Gastrocnemius medialis (tissue), 4 donors: ENCODE results near the gene CLHC1. TPM values are rescaled to one million over a fixed set of nuclear protein-coding genes. Genes with fewer than 3 reads are reported as not detected.

Source experiments
- ATAC-seq, 2 donors: fragments of 150-250 bp; one replicate each; pipeline ENCODE4 v1.9.1; 2016
- DNase-seq, 2 donors: peaks; one replicate each; pipeline ENCODE4 v3.0.0-alpha.2; 2019
- H3K27ac ChIP-seq, 4 donors: fragments of 200-600 bp; sonication (generic); 1 replicate in 1 of 4; 2 replicates in 3 of 4; pipeline ENCODE4 v1.5.1; 2016 to 2018; ENCODE audit warnings: mild to moderate bottlenecking in 2 of 4, moderate library complexity in 1 of 4
- H3K27me3 ChIP-seq, 3 donors: fragments of 200-600 bp; sonication (generic) in 2 of 3; 1 replicate in 1 of 3; 2 replicates in 2 of 3; pipeline versions ENCODE4 v1.5.1 to v1.6.0; 2016 to 2019; ENCODE audit warnings: mild to moderate bottlenecking in 1 of 3, moderate library complexity in 1 of 3
- H3K36me3 ChIP-seq, 2 donors: fragments of 200-600 bp; sonication (generic) in 1 of 2; one replicate each; pipeline ENCODE4 v1.5.1; 2017 to 2018
- H3K4me1 ChIP-seq, 2 donors: fragments of 200-600 bp; sonication (generic) in 1 of 2; one replicate each; pipeline ENCODE4 v1.5.1; 2016 to 2017; ENCODE audit warnings: mild to moderate bottlenecking in 2 of 2
- H3K4me3 ChIP-seq, 4 donors: fragments of 200-600 bp; sonication (generic) in 3 of 4; 1 replicate in 1 of 4; 2 replicates in 3 of 4; pipeline ENCODE4 v1.5.1; 2016 to 2019; ENCODE audit warnings: mild to moderate bottlenecking in 2 of 4
- H3K9me3 ChIP-seq, 3 donors: fragments of 200-600 bp; sonication (generic) in 2 of 3; 1 replicate in 1 of 3; 2 replicates in 2 of 3; pipeline ENCODE4 v1.5.1; 2016 to 2019
- CTCF ChIP-seq, 5 experiments: fragments of 450-650 bp in 3 of 5; fragments of 200-600 bp in 2 of 5; sonication (generic) in 2 of 5; IDR thresholded peaks in 4 of 5; conservative IDR thresholded peaks in 1 of 5; 1 replicate in 4 of 5; 2 replicates in 1 of 5; pipeline ENCODE4 v1.5.1; 2016 to 2019; ENCODE audit warnings: antibody characterized with exemption in 5 of 5, mild to moderate bottlenecking in 3 of 5, moderate library complexity in 3 of 5
- POLR2A ChIP-seq, 2 donors: fragments of 450-650 bp; IDR thresholded peaks; one replicate each; pipeline ENCODE4 v1.6.1; 2017; ENCODE audit warnings: antibody characterized with exemption in 2 of 2, mild to moderate bottlenecking in 2 of 2, moderate library complexity in 2 of 2
- in situ Hi-C, 4 donors: fragments of 200-750 bp; cut with MboI; loops; one replicate each; pipeline versions ENCODE4 v1.15.0 to v1.8.0; 2017; ENCODE audit warnings: low sequenced_read_pairs in 4 of 4
- intact Hi-C: fragments of 100-400 bp; cut with DNase I; formaldehyde crosslinking; loops from one replicate; pipeline ENCODE4 v1.15.1; 2023; ENCODE audit warnings: low total_unique reads
- total RNA-seq, 4 donors: library from RNA; depleted of rRNA; stranded (reverse); fragments of >200 nt; gene quantifications; one replicate each; pipeline versions ENCODE4 v1.1.0 to v1.2.3, GENCODE V29; 2016

The CLHC1 gene
- total RNA-seq, 4 donors from 2014 or later: 0.46 to 4.9 (median 0.85) TPM; not detected in 1

- Histone ChIP-seq H3K27me3 (no peaks in the 10 kb centered on the region), H3K36me3 (peaks cover 0 to 82% of the 10 kb centered on the region in 2 donors), H3K4me3 (no peak overlapping the region), H3K4me1 (peaks cover 14 to 17% of the 10 kb centered on the region in 2 donors), H3K9me3 (no peaks in the 10 kb centered on the region), H3K27ac (no peak overlapping the region)
- no peak for ATAC-seq
- intact Hi-C loops: loop anchor here (10.0 kb wide), 1 partner anchor 378 kb away; the partner anchor contains the start of gene PPP4R3B
- in situ Hi-C loops: no loop called here
- DNase-seq: no peak
- TF ChIP-seq CTCF (IDR thresholded peaks at IDR 0.05 in 4 of 5, conservative IDR thresholded peaks at IDR 0.05 in 1 of 5): no peak
Observed at GRCh38 chr2:55236992-55237543, 5.0 kb upstream of the CLHC1 start.

GRCh38 chr2:55235724-55236538 lies 3.8 kb upstream of the CLHC1 start:
- TF ChIP-seq CTCF (IDR thresholded peaks at IDR 0.05 in 4 of 5, conservative IDR thresholded peaks at IDR 0.05 in 1 of 5) (no peak), POLR2A (IDR thresholded peaks at IDR 0.05) (no peak)
- no peak for ATAC-seq
- intact Hi-C loops (loop anchor here (10.0 kb wide), 1 partner anchor 379 kb away; the partner anchor contains the start of gene PPP4R3B), in situ Hi-C loops (no loop called here)
- no peak overlapping the region for H3K4me3 ChIP-seq
- H3K27me3 ChIP-seq: no peaks in the 10 kb centered on the region
- DNase-seq: no peak
- H3K4me1 ChIP-seq: peaks cover 23 to 24% of the 10 kb centered on the region in 2 donors
- H3K36me3 ChIP-seq: peaks cover 0 to 73% of the 10 kb centered on the region in 2 donors
- H3K9me3 ChIP-seq: no peaks in the 10 kb centered on the region
- H3K27ac ChIP-seq: no peak overlapping the region

GRCh38 chr2:55233658-55233940 lies 1.5 kb upstream of the CLHC1 start:
- ATAC-seq (no peak), DNase-seq (no peak)
- Histone ChIP-seq H3K27ac (peak overlapping the region; percentile 89 to 96 (median 92)), H3K9me3 (no peaks in the 10 kb centered on the region), H3K36me3 (peaks cover 0 to 50% of the 10 kb centered on the region in 2 donors), H3K4me3 (peak overlapping the region; percentile 72 to 96 (median 87)), H3K4me1 (peaks cover 23 to 24% of the 10 kb centered on the region in 2 donors), H3K27me3 (no peaks in the 10 kb centered on the region)
- no peak for TF ChIP-seq CTCF (IDR thresholded peaks at IDR 0.05 in 4 of 5, conservative IDR thresholded peaks at IDR 0.05 in 1 of 5)
- no peak for TF ChIP-seq POLR2A (IDR thresholded peaks at IDR 0.05)
- intact Hi-C loops: loop anchor here (2.0 to 10.0 kb wide), 5 partner anchors 184 to 381 kb away; partner anchors contain the start of genes CCDC88A and PPP4R3B
- in situ Hi-C loops: no loop called here

DNA sequence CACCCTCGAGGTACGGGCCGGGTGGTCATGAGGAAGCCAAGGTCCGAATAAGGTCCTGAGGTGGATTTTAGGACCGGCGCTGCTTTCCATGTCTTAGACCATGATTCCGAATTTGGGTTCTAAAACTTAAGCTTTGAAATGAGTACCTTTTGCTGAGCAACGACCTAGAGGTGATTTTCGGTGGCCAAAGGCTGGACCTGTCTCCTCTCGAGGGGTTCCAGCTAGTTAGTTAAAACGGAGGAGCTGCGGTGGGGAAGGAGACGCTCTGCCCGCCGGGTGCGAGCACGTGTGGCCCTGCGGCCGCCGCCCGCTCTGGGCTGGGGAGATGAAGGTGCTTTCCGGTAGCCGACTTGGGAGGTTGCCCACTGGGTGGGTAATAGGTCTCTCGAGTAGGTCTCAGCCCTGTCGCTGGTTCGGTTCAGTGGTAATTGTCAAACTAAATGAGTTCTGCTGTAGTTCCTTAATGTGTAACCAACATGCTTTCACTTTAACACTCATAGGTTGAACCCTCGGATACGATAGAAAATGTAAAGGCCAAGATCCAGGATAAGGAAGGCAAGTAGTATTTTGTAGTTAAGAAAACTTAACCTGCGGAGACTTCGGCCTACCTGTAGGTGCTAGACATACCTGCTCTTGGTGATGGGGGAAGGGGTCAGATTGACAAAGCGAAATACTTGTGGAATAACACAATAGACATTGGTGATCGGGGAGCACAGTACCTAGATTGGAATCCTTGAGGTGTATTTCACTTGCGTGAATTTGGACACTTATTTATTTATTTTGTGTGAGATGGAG lies 967 bp upstream of the CLHC1 start:
- no peak for TF ChIP-seq CTCF (IDR thresholded peaks at IDR 0.05 in 4 of 5, conservative IDR thresholded peaks at IDR 0.05 in 1 of 5)
- no peak for TF ChIP-seq POLR2A (IDR thresholded peaks at IDR 0.05)
- Histone ChIP-seq H3K9me3 (no peaks in the 10 kb centered on the region), H3K4me1 (peaks cover 23 to 24% of the 10 kb centered on the region in 2 donors), H3K4me3 (peak overlapping the region; percentile 72 to 96 (median 87)), H3K27me3 (no peaks in the 10 kb centered on the region), H3K27ac (peak overlapping the region; percentile 89 to 96 (median 92)), H3K36me3 (peaks cover 0 to 45% of the 10 kb centered on the region in 2 donors)
- intact Hi-C loops: loop anchor here (1.0 to 10.0 kb wide), 7 partner anchors 36 to 382 kb away; partner anchors contain the start of genes CCDC88A, CFAP36, MTIF2 and PPP4R3B
- in situ Hi-C loops: no loop called here
- ATAC-seq (peak; percentile 12 to 15), DNase-seq (peak in 1 of 2 donors; percentile 47)
